HepG2 (cell line): ENCODE data around the gene KRT40. TPM values are rescaled to one million over a fixed set of nuclear protein-coding genes. Genes with fewer than 3 reads are reported as not detected.

Experiments
- ARID5B ChIP-seq: IDR thresholded peaks from 2 replicates; pipeline ENCODE4 v1.4.0; 2020; ENCODE audit warnings: mild to moderate bottlenecking, missing genetic modification reagents
- CEBPB ChIP-seq: IDR thresholded peaks from 2 replicates; pipeline ENCODE4 v1.6.1; 2011; ENCODE audit warnings: low read depth, low read length, improper control_type of control experiment, borderline replicate concordance
- FOXP1 ChIP-seq, 2 experiments: fragments of 450-650 bp in 1 of 2; IDR thresholded peaks; 2 replicates each; pipeline ENCODE4 v1.6.1; 2017 to 2018; ENCODE audit warnings: antibody characterized with exemption in 1 of 2
- FOXP4 ChIP-seq: sonication (generic); formaldehyde crosslinking; IDR thresholded peaks from 2 replicates; pipeline ENCODE4 v1.4.0; 2020; ENCODE audit warnings: missing genetic modification reagents
- GABPA ChIP-seq, 2 experiments: IDR thresholded peaks; 2 replicates each; pipeline ENCODE4 v1.6.1; 2011 to 2016; ENCODE audit warnings: low read depth in 2 of 2, low read length in 1 of 2, missing biosample characterization in 1 of 2, missing genetic modification characterization in 1 of 2
- HES4 ChIP-seq: sonication (generic); formaldehyde crosslinking; IDR thresholded peaks from 2 replicates; pipeline ENCODE4 v1.9.0; 2021; ENCODE audit warnings: mild to moderate bottlenecking, missing genetic modification reagents, borderline replicate concordance
- MAX ChIP-seq: IDR thresholded peaks from 2 replicates; pipeline ENCODE4 v1.6.1; 2012; ENCODE audit warnings: inconsistent platforms
- MIER3 ChIP-seq: IDR thresholded peaks from 2 replicates; pipeline ENCODE4 v1.6.1; 2016; ENCODE audit warnings: missing compliant biosample characterization, borderline replicate concordance
- NR0B2 ChIP-seq: sonication (generic); formaldehyde crosslinking; IDR thresholded peaks from 2 replicates; pipeline ENCODE4 v1.4.0; 2020; ENCODE audit warnings: mild to moderate bottlenecking, missing genetic modification reagents
- POLR2AphosphoS2 ChIP-seq: IDR thresholded peaks from 2 replicates; pipeline ENCODE4 v1.6.1; 2011; ENCODE audit warnings: low read depth, low read length, improper control_type of control experiment
- SMC3 ChIP-seq: IDR thresholded peaks from 2 replicates; pipeline ENCODE4 v1.6.1; 2011; ENCODE audit warnings: low read length, improper control_type of control experiment
- TBX2 ChIP-seq: sonication (generic); formaldehyde crosslinking; IDR thresholded peaks from 2 replicates; pipeline ENCODE4 v1.5.0; 2020; ENCODE audit warnings: missing genetic modification reagents, mild to moderate bottlenecking, borderline replicate concordance
- TOPORS ChIP-seq: sonication (generic); formaldehyde crosslinking; IDR thresholded peaks from 2 replicates; pipeline ENCODE4 v1.8.0; 2023; ENCODE audit warnings: mild to moderate bottlenecking, missing genetic modification reagents
- ZBTB7B ChIP-seq: sonication (generic); formaldehyde crosslinking; IDR thresholded peaks from 2 replicates; pipeline ENCODE4 v1.4.0; 2020; ENCODE audit warnings: missing genetic modification reagents
- ZNF691 ChIP-seq: sonication (generic); formaldehyde crosslinking; IDR thresholded peaks from 2 replicates; pipeline ENCODE4 v1.4.0; 2020; ENCODE audit warnings: missing genetic modification reagents, low read depth, mild to moderate bottlenecking, borderline replicate concordance
- ZSCAN9 ChIP-seq: IDR thresholded peaks from 2 replicates; pipeline ENCODE4 v1.6.1; 2016; ENCODE audit warnings: borderline replicate concordance
- ZXDC ChIP-seq: sonication (generic); formaldehyde crosslinking; IDR thresholded peaks from 2 replicates; pipeline ENCODE4 v1.5.0; 2020; ENCODE audit warnings: mild to moderate bottlenecking, missing genetic modification reagents
- polyA plus RNA-seq, 8 experiments: library from polyadenylated mRNA; depleted of rRNA in 3 of 8; stranded (reverse) in 7 of 8; unstranded in 1 of 8; fragments of >200 nt; fragmentation: Illumina TruSeq in 4 of 8; extraction: Trizol in 4 of 8; gene quantifications; 2 replicates each; pipeline versions ENCODE4 v1.2.1 to v1.2.3, GENCODE V29; 2011 to 2016; ENCODE audit warnings: low read depth in 4 of 8, missing spikeins in 1 of 8, mixed read lengths in 1 of 8; ENCODE audit not compliant: insufficient read depth in 1 of 8
- total RNA-seq, 5 experiments: library from RNA; depleted of rRNA; stranded (reverse); fragments of >200 nt; fragmentation: Illumina TruSeq; extraction: Trizol; gene quantifications; 2 replicates each; pipeline ENCODE4 v1.2.3, GENCODE V29; 2016; ENCODE audit warnings: low read depth in 1 of 5

KRT40 gene
- total and polyA plus RNA-seq, 2 of the 13 experiments (the other 11 are each of a cell fraction or from before 2014, with no cell fraction given), result not detected

GRCh38 chr17:40936437-40936971 is 47.6 kb downstream of the KRT40 start (continued):
- 0 out of 2 replicates have a peak, but pooled peaks have one; percentile 46 for TF ChIP-seq ZXDC
- peak; percentile 98 for TF ChIP-seq CEBPB
- TF ChIP-seq MIER3 (CRISPR knock-in tag), result peak; percentile 24; the same call in 1 of the 2 replicates
- TF ChIP-seq TOPORS, result no peak
- peak; percentile 68 for TF ChIP-seq FOXP1 (IDR thresholded peaks at IDR 0.05)
- TF ChIP-seq FOXP1 (CRISPR knock-in tag; IDR thresholded peaks at IDR 0.05), result peak; percentile 87
- TF ChIP-seq ZSCAN9 (CRISPR knock-in tag), result 0 out of 2 replicates have a peak, but pooled peaks have one; percentile 7
- peak; percentile 79 for TF ChIP-seq FOXP4 (CRISPR knock-in tag)
- no peak for TF ChIP-seq HES4 (CRISPR knock-in tag)
- TF ChIP-seq MAX, result peak; percentile 26; the same call in 1 of the 2 replicates
- peak; percentile 30 for TF ChIP-seq ARID5B (CRISPR knock-in tag)
- TF ChIP-seq GABPA (IDR thresholded peaks at IDR 0.05; ENCODE audit: low read depth, low read length), result no peak
- TF ChIP-seq GABPA (CRISPR knock-in tag; IDR thresholded peaks at IDR 0.05; ENCODE audit: low read depth), result peak; percentile 13; the same call in 1 of the 2 replicates
- TF ChIP-seq NR0B2 (CRISPR knock-in tag), result no peak
- TF ChIP-seq SMC3, result peak; percentile 6; the same call in 1 of the 2 replicates
- TF ChIP-seq TBX2 (CRISPR knock-in tag), result peak; percentile 35; the same call in 1 of the 2 replicates
- no peak for TF ChIP-seq POLR2AphosphoS2
- no peak for TF ChIP-seq ZNF691 (CRISPR knock-in tag)
- no peak for TF ChIP-seq ZBTB7B (CRISPR knock-in tag)
